ENCODE measurements around the gene MAK.
A peak's percentile ranks its signal among the peaks of the same experiment; 100 is the strongest.

MAK gene

DNA sequence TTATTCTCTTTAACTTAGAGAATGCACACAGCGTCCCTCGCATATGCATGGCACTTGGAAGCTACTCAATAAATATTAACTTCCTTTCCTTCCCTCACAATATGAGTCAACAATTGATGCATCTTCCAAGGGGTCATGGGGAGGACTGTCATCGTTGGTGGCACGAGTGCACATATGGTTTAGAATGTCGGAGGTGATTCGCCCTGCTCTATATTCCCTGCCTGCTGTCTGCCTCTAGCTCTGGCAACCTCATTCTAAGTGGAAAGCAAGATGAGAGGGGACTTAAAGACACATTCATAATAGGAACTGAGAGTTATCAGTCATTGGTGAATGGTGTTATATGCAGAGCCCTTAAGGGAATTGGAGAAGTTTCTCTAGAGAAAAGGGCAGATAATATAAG, 44.6 kb downstream of the MAK start:
- no peaks in the 10 kb centered on the region for H3K4me1 ChIP-seq (ENCODE audit: control insufficient read depth, insufficient read depth, low read depth, low read length)
- H2BK12ac ChIP-seq (ENCODE audit: low read length in 2 of 2), result no peak overlapping the region
- H3K9me3 ChIP-seq (ENCODE audit: control insufficient read depth, low read length), result no peaks in the 10 kb centered on the region
- H2AFZ ChIP-seq (ENCODE audit: low read depth, low read length), result no peak overlapping the region
- no peak overlapping the region for H3K4me3 ChIP-seq (ENCODE audit: insufficient read depth in 1 of 2, low read depth in 1 of 2, low read length in 2 of 2)
- H3K9ac ChIP-seq (ENCODE audit: low read length), result no peak overlapping the region
- H4K91ac ChIP-seq (ENCODE audit: low read length), result no peak overlapping the region
- no peak overlapping the region for H3K4me2 ChIP-seq (ENCODE audit: low read length, poor library complexity, severe bottlenecking)
- no peak overlapping the region for H2BK120ac ChIP-seq (ENCODE audit: low read depth, low read length)
- H3K79me1 ChIP-seq (replicated peaks; ENCODE audit: low read length, poor library complexity, severe bottlenecking), result peaks cover 2% of the 10 kb centered on the region
- H3K36me3 ChIP-seq (ENCODE audit: control insufficient read depth in 1 of 2, insufficient read depth in 2 of 2, low read depth in 1 of 2, low read length in 2 of 2), result peaks cover 2 to 9% of the 10 kb centered on the region in 2 experiments
- 81% methylated on average over 6 of the region's 6 CpGs for WGBS
- no peak for DNase-seq
- H3K4ac ChIP-seq (ENCODE audit: low read depth in 1 of 2, low read length in 2 of 2), result no peak overlapping the region
- H2AK5ac ChIP-seq (ENCODE audit: low read length, severe bottlenecking), result no peak overlapping the region
- H3K27me3 ChIP-seq (ENCODE audit: control insufficient read depth in 1 of 2, insufficient read depth in 1 of 2, low read length in 2 of 2), result no peaks in the 10 kb centered on the region
- H3K27ac ChIP-seq (ENCODE audit: low read length, poor library complexity, severe bottlenecking), result no peak overlapping the region
- no peak overlapping the region for H2BK5ac ChIP-seq (ENCODE audit: low read depth, low read length, poor library complexity, severe bottlenecking)
- H3K14ac ChIP-seq (ENCODE audit: low read length in 2 of 2), result peak overlapping the region in 1 of 2 experiments; percentile 48
- H3K23ac ChIP-seq (ENCODE audit: low read length in 2 of 2), result no peak overlapping the region
- no peak overlapping the region for H3K18ac ChIP-seq (ENCODE audit: low read depth in 1 of 2, low read length in 2 of 2)
- H4K8ac ChIP-seq (ENCODE audit: low read length), result no peak overlapping the region
- H2BK15ac ChIP-seq (ENCODE audit: low read depth, poor library complexity, severe bottlenecking), result no peak overlapping the region

- Histone ChIP-seq H3K4me2 (ENCODE audit: low read length, poor library complexity, severe bottlenecking) (no peak overlapping the region), H2BK5ac (ENCODE audit: low read depth, low read length, poor library complexity, severe bottlenecking) (no peak overlapping the region), H2BK120ac (ENCODE audit: low read depth, low read length) (no peak overlapping the region), H4K91ac (ENCODE audit: low read length) (no peak overlapping the region), H3K27ac (ENCODE audit: low read length, poor library complexity, severe bottlenecking) (no peak overlapping the region), H3K9me3 (ENCODE audit: control insufficient read depth, low read length) (no peaks in the 10 kb centered on the region), H4K8ac (ENCODE audit: low read length) (no peak overlapping the region), H3K4ac (ENCODE audit: low read depth in 1 of 2, low read length in 2 of 2) (no peak overlapping the region), H2AFZ (ENCODE audit: low read depth, low read length) (no peak overlapping the region), H3K27me3 (ENCODE audit: control insufficient read depth in 1 of 2, insufficient read depth in 1 of 2, low read length in 2 of 2) (no peaks in the 10 kb centered on the region), H3K4me1 (ENCODE audit: control insufficient read depth, insufficient read depth, low read depth, low read length) (no peaks in the 10 kb centered on the region), H3K23ac (ENCODE audit: low read length in 2 of 2) (no peak overlapping the region), H2BK15ac (ENCODE audit: low read depth, poor library complexity, severe bottlenecking) (no peak overlapping the region), H3K79me1 (replicated peaks; ENCODE audit: low read length, poor library complexity, severe bottlenecking) (peaks cover 2% of the 10 kb centered on the region), H3K4me3 (ENCODE audit: insufficient read depth in 1 of 2, low read depth in 1 of 2, low read length in 2 of 2) (no peak overlapping the region), H3K9ac (ENCODE audit: low read length) (no peak overlapping the region), H3K18ac (ENCODE audit: low read depth in 1 of 2, low read length in 2 of 2) (no peak overlapping the region), H2BK12ac (ENCODE audit: low read length in 2 of 2) (no peak overlapping the region), H3K36me3 (ENCODE audit: control insufficient read depth in 1 of 2, insufficient read depth in 2 of 2, low read depth in 1 of 2, low read length in 2 of 2) (peaks cover 2 to 9% of the 10 kb centered on the region in 2 experiments), H3K14ac (ENCODE audit: low read length in 2 of 2) (no peak overlapping the region), H2AK5ac (ENCODE audit: low read length, severe bottlenecking) (no peak overlapping the region)
- no peak for DNase-seq
- 94% methylated on average over 2 of the region's 3 CpGs for WGBS
Observed at GRCh38 chr6:10793035-10793434, 45.3 kb downstream of the MAK start.

GRCh38 chr6:10792101-10792500, 46.2 kb downstream of the MAK start:
- Histone ChIP-seq H4K8ac (ENCODE audit: low read length) (no peak overlapping the region), H3K27ac (ENCODE audit: low read length, poor library complexity, severe bottlenecking) (no peak overlapping the region), H3K23ac (ENCODE audit: low read length in 2 of 2) (no peak overlapping the region), H2BK12ac (ENCODE audit: low read length in 2 of 2) (no peak overlapping the region), H3K9me3 (ENCODE audit: control insufficient read depth, low read length) (no peaks in the 10 kb centered on the region), H3K4me1 (ENCODE audit: control insufficient read depth, insufficient read depth, low read depth, low read length) (no peaks in the 10 kb centered on the region), H3K79me1 (replicated peaks; ENCODE audit: low read length, poor library complexity, severe bottlenecking) (peaks cover under 1% of the 10 kb centered on the region), H2BK15ac (ENCODE audit: low read depth, poor library complexity, severe bottlenecking) (no peak overlapping the region), H4K91ac (ENCODE audit: low read length) (no peak overlapping the region), H3K27me3 (ENCODE audit: control insufficient read depth in 1 of 2, insufficient read depth in 1 of 2, low read length in 2 of 2) (no peaks in the 10 kb centered on the region), H3K9ac (ENCODE audit: low read length) (no peak overlapping the region), H3K18ac (ENCODE audit: low read depth in 1 of 2, low read length in 2 of 2) (no peak overlapping the region), H3K36me3 (ENCODE audit: control insufficient read depth in 1 of 2, insufficient read depth in 2 of 2, low read depth in 1 of 2, low read length in 2 of 2) (peaks cover 2 to 9% of the 10 kb centered on the region in 2 experiments), H2AK5ac (ENCODE audit: low read length, severe bottlenecking) (no peak overlapping the region), H3K4me2 (ENCODE audit: low read length, poor library complexity, severe bottlenecking) (no peak overlapping the region), H3K4ac (ENCODE audit: low read depth in 1 of 2, low read length in 2 of 2) (no peak overlapping the region), H3K14ac (ENCODE audit: low read length in 2 of 2) (no peak overlapping the region), H2BK5ac (ENCODE audit: low read depth, low read length, poor library complexity, severe bottlenecking) (no peak overlapping the region), H3K4me3 (ENCODE audit: insufficient read depth in 1 of 2, low read depth in 1 of 2, low read length in 2 of 2) (no peak overlapping the region), H2AFZ (ENCODE audit: low read depth, low read length) (no peak overlapping the region), H2BK120ac (ENCODE audit: low read depth, low read length) (no peak overlapping the region)
- no peak for DNase-seq
- 99% methylated on average over 5 of the region's 5 CpGs for WGBS

GRCh38 chr6:10791673-10792072, 46.7 kb downstream of the MAK start:
- no peak overlapping the region for H2BK5ac ChIP-seq (ENCODE audit: low read depth, low read length, poor library complexity, severe bottlenecking)
- no peaks in the 10 kb centered on the region for H3K9me3 ChIP-seq (ENCODE audit: control insufficient read depth, low read length)
- no peaks in the 10 kb centered on the region for H3K27me3 ChIP-seq (ENCODE audit: control insufficient read depth in 1 of 2, insufficient read depth in 1 of 2, low read length in 2 of 2)
- H3K4ac ChIP-seq (ENCODE audit: low read depth in 1 of 2, low read length in 2 of 2), result no peak overlapping the region
- H3K9ac ChIP-seq (ENCODE audit: low read length), result no peak overlapping the region
- peaks cover 2 to 9% of the 10 kb centered on the region in 2 experiments for H3K36me3 ChIP-seq (ENCODE audit: control insufficient read depth in 1 of 2, insufficient read depth in 2 of 2, low read depth in 1 of 2, low read length in 2 of 2)
- no peak overlapping the region for H4K8ac ChIP-seq (ENCODE audit: low read length)
- H3K4me2 ChIP-seq (ENCODE audit: low read length, poor library complexity, severe bottlenecking), result no peak overlapping the region
- no peak overlapping the region for H3K23ac ChIP-seq (ENCODE audit: low read length in 2 of 2)
- H2AK5ac ChIP-seq (ENCODE audit: low read length, severe bottlenecking), result no peak overlapping the region
- H2BK15ac ChIP-seq (ENCODE audit: low read depth, poor library complexity, severe bottlenecking), result no peak overlapping the region
- WGBS, result 100% methylated on average over 4 of the region's 5 CpGs
- no peak overlapping the region for H2BK120ac ChIP-seq (ENCODE audit: low read depth, low read length)
- no peaks in the 10 kb centered on the region for H3K4me1 ChIP-seq (ENCODE audit: control insufficient read depth, insufficient read depth, low read depth, low read length)
- H2AFZ ChIP-seq (ENCODE audit: low read depth, low read length), result no peak overlapping the region
- H3K27ac ChIP-seq (ENCODE audit: low read length, poor library complexity, severe bottlenecking), result no peak overlapping the region
- no peak overlapping the region for H3K14ac ChIP-seq (ENCODE audit: low read length in 2 of 2)
- no peak overlapping the region for H2BK12ac ChIP-seq (ENCODE audit: low read length in 2 of 2)
- no peak overlapping the region for H3K18ac ChIP-seq (ENCODE audit: low read depth in 1 of 2, low read length in 2 of 2)
- DNase-seq, result no peak
- H4K91ac ChIP-seq (ENCODE audit: low read length), result no peak overlapping the region
- no peak overlapping the region for H3K4me3 ChIP-seq (ENCODE audit: insufficient read depth in 1 of 2, low read depth in 1 of 2, low read length in 2 of 2)
- H3K79me1 ChIP-seq (replicated peaks; ENCODE audit: low read length, poor library complexity, severe bottlenecking), result no peaks in the 10 kb centered on the region

All from mesenchymal stem cell (in vitro differentiated cells and primary cell).